BLaER1 treated with 17β-estradiol and CSF1 and Interleukin-3, amounts not matched to agents 10 nM and 100 nM (cell line): ENCODE results near the gene FXYD6.
"Not testable (repeated sequence)": the region's sequence is repeated elsewhere in the genome, so short reads cannot be mapped to it uniquely, and the experiment has no call there.

Experiments
- H3K27ac ChIP-seq, 11 experiments: shearing (Covaris generic); formaldehyde crosslinking; 2 replicates each; pipeline ENCODE4 v1.8.1; 2022
- H3K27me3 ChIP-seq, 11 experiments: shearing (Covaris generic); formaldehyde crosslinking; 2 replicates each; pipeline ENCODE4 v1.8.1; 2022
- H3K36me3 ChIP-seq, 11 experiments: shearing (Covaris generic); formaldehyde crosslinking; 2 replicates each; pipeline ENCODE4 v1.8.1; 2022
- H3K4me1 ChIP-seq, 10 experiments: shearing (Covaris generic); formaldehyde crosslinking; 2 replicates each; pipeline ENCODE4 v1.8.1; 2022
- H3K4me2 ChIP-seq, 11 experiments: shearing (Covaris generic); formaldehyde crosslinking; 2 replicates each; pipeline ENCODE4 v1.8.1; 2022
- H3K4me3 ChIP-seq, 10 experiments: shearing (Covaris generic); formaldehyde crosslinking; 2 replicates each; pipeline ENCODE4 v1.8.1; 2022
- H3K9ac ChIP-seq, 11 experiments: shearing (Covaris generic); formaldehyde crosslinking; 2 replicates each; pipeline ENCODE4 v1.8.1; 2022
- H3K9me3 ChIP-seq, 11 experiments: shearing (Covaris generic); formaldehyde crosslinking; replicated peaks in 1 of 11; 2 replicates each; pipeline ENCODE4 v1.8.1; 2022
- H4K20me1 ChIP-seq, 11 experiments: shearing (Covaris generic); formaldehyde crosslinking; 2 replicates each; pipeline ENCODE4 v1.8.1; 2022
- Cebpa-rat ChIP-seq, 11 experiments: shearing (Covaris generic); IDR thresholded peaks; 2 replicates each; pipeline ENCODE4 v1.8.1; 2022

Gene FXYD6

GRCh38 chr11:117876341-117877119 lies at the start of gene FXYD6:
Gene FXYD6, minus strand, starts transcription at chr11:117876658. Its CDS starts 33,882 bp downstream, at chr11:117842776.
- Histone ChIP-seq H3K9me3 (no peaks in the 10 kb centered on the region), H3K9ac (peak within 1 kb of the TSS in 2 of 11 experiments; percentile 39 to 40; a peak in 2 of 22 replicates), H3K27ac (no peak within 1 kb of the TSS), H3K4me1 (peaks cover 32 to 45% (median 39%) of the 10 kb centered on the region in 10 experiments; a peak in 19 of 20 replicates), H3K4me2 (peak within 1 kb of the TSS; percentile 65 to 91 (median 77)), H3K27me3 (peaks cover 57 to 85% (median 77%) of the 10 kb centered on the region in 11 experiments), H4K20me1 (peaks cover 0 to 27% (median 0%) of the 10 kb centered on the region in 11 experiments; a peak in 8 of 22 replicates), H3K36me3 (no peaks in the 10 kb centered on the region), H3K4me3 (peak within 1 kb of the TSS; percentile 32 to 66 (median 48); a peak in 18 of 20 replicates)
- no peak for TF ChIP-seq Cebpa-rat (IDR thresholded peaks at IDR 0.05)

- not testable (repeated sequence) for H3K36me3 ChIP-seq, H4K20me1 ChIP-seq, H3K9ac ChIP-seq, H3K27ac ChIP-seq, H3K4me3 ChIP-seq, H3K9me3 ChIP-seq
- Histone ChIP-seq H3K27me3 (peaks cover 0 to 16% (median 4%) of the 10 kb centered on the region in 11 experiments; a peak in 10 of 22 replicates), H3K4me2 (peak overlapping the region in 1 of 11 experiments; percentile 46; a peak in 1 of 22 replicates), H3K4me1 (peaks cover 33 to 47% (median 37%) of the 10 kb centered on the region in 10 experiments)
Measured at GRCh38 chr11:117926166-117926565, 49.7 kb upstream of the FXYD6 start.

GRCh38 chr11:117925198-117925925 lies 48.9 kb upstream of the FXYD6 start:
- no peak overlapping the region for H3K4me3 ChIP-seq
- H3K27me3 ChIP-seq: peaks cover 0 to 16% (median 4%) of the 10 kb centered on the region in 11 experiments; a peak in 10 of 22 replicates
- no peaks in the 10 kb centered on the region for H3K9me3 ChIP-seq
- no peak overlapping the region for H3K27ac ChIP-seq
- H3K9ac ChIP-seq: no peak overlapping the region
- no peaks in the 10 kb centered on the region for H3K36me3 ChIP-seq
- H4K20me1 ChIP-seq: no peaks in the 10 kb centered on the region; a peak in 1 of 22 replicates
- peak overlapping the region in 3 of 11 experiments; percentile 7 to 46 (median 17); a peak in 4 of 22 replicates for H3K4me2 ChIP-seq
- H3K4me1 ChIP-seq: peaks cover 25 to 39% (median 29%) of the 10 kb centered on the region in 10 experiments
- TF ChIP-seq Cebpa-rat (IDR thresholded peaks at IDR 0.05): no peak

GRCh38 chr11:117924631-117925170 lies 48.2 kb upstream of the FXYD6 start:
- Histone ChIP-seq H3K9me3 (no peaks in the 10 kb centered on the region), H3K9ac (no peak overlapping the region), H3K27ac (no peak overlapping the region), H3K27me3 (peaks cover 0 to 16% (median 4%) of the 10 kb centered on the region in 11 experiments; a peak in 10 of 22 replicates), H3K4me1 (peaks cover 18 to 35% (median 24%) of the 10 kb centered on the region in 10 experiments), H4K20me1 (no peaks in the 10 kb centered on the region; a peak in 1 of 22 replicates), H3K36me3 (no peaks in the 10 kb centered on the region), H3K4me2 (no peak overlapping the region), H3K4me3 (no peak overlapping the region)
- no peak for TF ChIP-seq Cebpa-rat (IDR thresholded peaks at IDR 0.05)

- H3K4me1 ChIP-seq: peaks cover 9 to 32% (median 15%) of the 10 kb centered on the region in 10 experiments
Measured at GRCh38 chr11:117923773-117924172, 47.3 kb upstream of the FXYD6 start.

GRCh38 chr11:117923275-117923674 lies 46.8 kb upstream of the FXYD6 start:
- H3K4me2 ChIP-seq: no peak overlapping the region
- H3K4me1 ChIP-seq: peaks cover 4 to 28% (median 10%) of the 10 kb centered on the region in 10 experiments
- H3K9ac ChIP-seq: no peak overlapping the region
- peaks cover 0 to 7% (median 0%) of the 10 kb centered on the region in 11 experiments; a peak in 1 of 22 replicates for H4K20me1 ChIP-seq
- no peak overlapping the region for H3K4me3 ChIP-seq
- H3K36me3 ChIP-seq: no peaks in the 10 kb centered on the region
- H3K27ac ChIP-seq: no peak overlapping the region
- H3K9me3 ChIP-seq: no peaks in the 10 kb centered on the region
- no peak for TF ChIP-seq Cebpa-rat (IDR thresholded peaks at IDR 0.05)
- H3K27me3 ChIP-seq: peaks cover 0 to 16% (median 0%) of the 10 kb centered on the region in 11 experiments; a peak in 10 of 22 replicates

More at GRCh38 chr11:117923773-117924172, 47.3 kb upstream of the FXYD6 start:
- TF ChIP-seq Cebpa-rat (IDR thresholded peaks at IDR 0.05): no peak
- H3K36me3 ChIP-seq: no peaks in the 10 kb centered on the region
- no peaks in the 10 kb centered on the region for H3K9me3 ChIP-seq
- no peak overlapping the region for H3K9ac ChIP-seq
- no peak overlapping the region for H3K4me2 ChIP-seq
- H3K27ac ChIP-seq: no peak overlapping the region
- H3K4me3 ChIP-seq: no peak overlapping the region
- H3K27me3 ChIP-seq: peaks cover 0 to 16% (median 0%) of the 10 kb centered on the region in 11 experiments; a peak in 10 of 22 replicates
- peaks cover 0 to 5% (median 0%) of the 10 kb centered on the region in 11 experiments; a peak in 2 of 22 replicates for H4K20me1 ChIP-seq

- Histone ChIP-seq H3K4me2 (no peak overlapping the region), H3K9ac (no peak overlapping the region), H3K4me1 (peaks cover 0 to 16% (median 7%) of the 10 kb centered on the region in 10 experiments; a peak in 10 of 20 replicates), H3K27me3 (peaks cover 0 to 4% (median 0%) of the 10 kb centered on the region in 11 experiments; a peak in 5 of 22 replicates), H4K20me1 (peaks cover 0 to 7% (median 0%) of the 10 kb centered on the region in 11 experiments; a peak in 2 of 22 replicates), H3K27ac (no peak overlapping the region), H3K36me3 (no peaks in the 10 kb centered on the region), H3K4me3 (no peak overlapping the region), H3K9me3 (no peaks in the 10 kb centered on the region)
- no peak for TF ChIP-seq Cebpa-rat (IDR thresholded peaks at IDR 0.05)
Measured at GRCh38 chr11:117921893-117922292, 45.4 kb upstream of the FXYD6 start.

GRCh38 chr11:117921456-117921855 lies 45.0 kb upstream of the FXYD6 start:
- Histone ChIP-seq H3K4me2 (no peak overlapping the region), H3K27ac (no peak overlapping the region), H3K27me3 (no peaks in the 10 kb centered on the region; a peak in 3 of 22 replicates), H3K4me1 (peaks cover 0 to 12% (median 6%) of the 10 kb centered on the region in 10 experiments; a peak in 10 of 20 replicates), H4K20me1 (peaks cover 0 to 7% (median 0%) of the 10 kb centered on the region in 11 experiments; a peak in 2 of 22 replicates), H3K4me3 (no peak overlapping the region), H3K9me3 (no peaks in the 10 kb centered on the region), H3K36me3 (no peaks in the 10 kb centered on the region), H3K9ac (no peak overlapping the region)
- TF ChIP-seq Cebpa-rat (IDR thresholded peaks at IDR 0.05): no peak
